Embryonic facial prominence (tissue), 1 donor: ENCODE data around the gene XKR8.
"Not testable (repeated sequence)": the region's sequence is repeated elsewhere in the genome, so short reads cannot be mapped to it uniquely, and the experiment has no call there.

Experiments used
- DNase-seq: peaks from one replicate; pipeline ENCODE4 v3.0.0-alpha.2; 2016; ENCODE audit errors: extremely low spot score

XKR8 gene

DNA sequence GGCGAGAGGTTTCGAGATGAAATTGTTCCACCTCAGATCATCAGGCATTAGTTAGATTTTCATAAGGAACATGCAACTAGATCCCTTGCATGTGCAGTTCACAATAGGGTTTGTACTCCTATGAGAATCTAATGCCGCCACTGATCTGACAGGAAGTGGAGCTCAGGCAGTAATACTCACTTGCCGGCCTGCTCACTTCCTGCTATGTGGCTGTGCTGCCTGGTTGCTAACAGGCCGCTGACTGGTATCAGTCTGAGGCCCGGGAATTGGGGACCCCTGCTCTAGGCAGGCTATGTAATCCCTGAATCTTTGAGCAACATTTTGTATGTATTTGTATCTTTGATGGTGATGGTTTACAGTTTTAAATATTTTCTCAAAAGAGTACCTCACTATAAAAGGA is 32.5 kb downstream of the XKR8 start:
- DNase-seq: no peak

DNA sequence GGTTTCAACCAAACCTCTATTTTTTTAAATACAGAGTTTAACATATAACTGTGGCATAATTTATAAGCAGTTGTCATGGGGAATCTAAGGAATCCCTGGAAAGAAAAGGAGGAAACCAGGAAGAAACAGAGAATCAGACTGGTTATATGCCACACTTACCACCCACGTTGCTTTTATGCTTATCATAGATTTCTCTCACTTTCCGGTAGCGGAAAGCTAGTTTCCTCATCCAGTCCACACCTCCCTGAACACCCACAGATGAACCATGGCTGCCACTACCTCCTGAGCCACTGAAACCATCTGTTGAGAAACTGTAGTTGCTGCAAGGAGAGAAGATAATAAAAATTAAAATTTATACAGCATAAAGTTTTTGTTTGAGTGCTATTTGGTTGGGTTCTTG is 33.5 kb downstream of the XKR8 start:
- DNase-seq: no peak

GRCh38 chr1:27994060-27994459 is 34.3 kb downstream of the XKR8 start:
- no peak for DNase-seq

- DNase-seq: not testable (repeated sequence)
These were observed 34.8 kb downstream of the XKR8 start for GRCh38 chr1:27994526-27994925.

GRCh38 chr1:27999055-27999454 is 39.3 kb downstream of the XKR8 start:
- DNase-seq: no peak

GRCh38 chr1:28002600-28002999 is 42.8 kb downstream of the XKR8 start:
- DNase-seq: no peak

DNA sequence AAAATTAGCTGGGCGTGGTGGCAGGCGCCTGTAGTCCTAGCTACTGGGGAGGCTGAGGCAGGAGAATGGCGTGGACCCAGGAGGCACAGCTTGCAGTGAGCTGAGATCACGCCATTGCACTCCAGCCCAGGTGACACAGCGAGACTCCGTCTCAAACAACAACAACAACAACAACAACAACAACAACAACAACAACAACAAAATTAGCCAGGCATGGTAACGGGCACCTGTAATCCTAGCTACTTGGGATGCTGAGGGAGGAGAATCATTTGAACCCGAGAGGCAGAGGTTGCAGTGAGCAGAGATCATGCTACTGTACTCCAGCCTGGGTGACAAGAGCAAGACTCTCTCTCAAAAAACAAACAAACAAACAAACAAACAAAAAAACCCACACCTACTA is 43.3 kb downstream of the XKR8 start:
- not testable (repeated sequence) for DNase-seq

GRCh38 chr1:28010969-28011368 is 51.2 kb downstream of the XKR8 start:
- no peak for DNase-seq
